ENCODE data around the gene SUMO3. TPM values are rescaled to one million over a fixed set of nuclear protein-coding genes. Genes with fewer than 3 reads are reported as not detected.

The SUMO3 gene
- polyA plus RNA-seq, 1 donor (not counting 4 experiments of a cell fraction or from before 2014, with no cell fraction given) = 115 TPM

DNA sequence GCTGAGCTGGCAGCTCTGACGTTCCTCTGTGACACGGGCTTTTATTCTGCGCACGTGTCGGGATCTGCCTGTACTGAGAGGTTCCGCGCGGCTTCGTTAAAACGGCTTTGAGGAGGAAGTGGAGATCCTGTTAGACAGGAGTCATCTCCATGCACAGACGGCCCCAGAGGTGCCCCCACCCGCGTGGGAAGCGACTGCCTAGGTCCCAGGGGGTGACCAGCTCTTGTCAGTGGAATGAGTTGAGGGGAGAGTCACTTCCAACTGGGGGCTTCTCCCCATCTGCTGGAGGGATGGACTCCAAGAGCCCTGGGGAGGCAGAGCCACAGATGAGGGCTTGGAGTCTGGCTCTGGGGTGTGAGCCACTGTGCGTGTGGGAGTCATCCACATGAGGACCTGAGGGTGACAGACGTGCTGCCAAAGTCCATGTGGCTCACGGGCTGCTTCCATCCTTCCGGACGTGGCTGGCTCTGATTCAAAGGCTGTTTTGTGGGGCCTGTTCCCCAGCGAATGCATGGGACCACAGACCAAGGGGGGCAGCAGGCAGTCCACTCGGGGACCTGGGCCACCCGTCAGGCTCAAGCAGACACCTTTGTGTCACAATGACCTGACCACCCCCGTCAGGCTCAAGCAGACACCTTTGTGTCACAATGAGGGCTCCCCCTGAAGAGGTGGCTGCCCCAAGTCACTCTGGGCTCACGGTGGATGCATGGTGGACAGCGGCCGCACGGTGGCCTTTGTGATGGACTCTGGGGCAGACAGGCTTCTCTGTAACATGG is 28.8 kb upstream of the SUMO3 start:
- peak overlapping the region; percentile 92 for H3K4me2 ChIP-seq (ENCODE audit: control insufficient read depth, extremely low read depth, insufficient read depth, low read depth, low read length)
- DNase-seq (ENCODE audit: low read depth, low spot score) = no peak
- peak overlapping the region; percentile 56 for H3K9ac ChIP-seq (ENCODE audit: control insufficient read depth, extremely low read depth, insufficient read depth, low read length)

DNA sequence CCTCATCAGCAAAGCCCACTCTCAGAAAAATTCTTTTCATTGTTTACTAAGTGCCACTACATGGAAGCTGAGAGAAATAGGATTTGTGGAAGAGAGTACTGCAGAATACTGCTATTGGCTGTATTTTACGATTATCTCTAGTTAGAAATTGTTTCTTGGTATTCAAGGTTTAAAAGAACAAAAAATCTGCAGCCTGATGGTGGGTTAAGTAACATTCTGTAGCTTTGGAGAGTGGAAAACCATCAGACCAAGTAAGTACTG is 28.3 kb upstream of the SUMO3 start:
- Histone ChIP-seq H3K79me2 (ENCODE audit: control insufficient read depth, insufficient read depth, low read length) (no peaks in the 10 kb centered on the region), H3K9me1 (ENCODE audit: control insufficient read depth, extremely low read depth, insufficient read depth, low read length) (no peaks in the 10 kb centered on the region), H3K27me3 (ENCODE audit: control insufficient read depth, extremely low read depth, insufficient read depth, low read length) (peaks cover 15% of the 10 kb centered on the region), H3K9me3 (ENCODE audit: control insufficient read depth, low read depth, low read length) (no peaks in the 10 kb centered on the region), H3K27ac (ENCODE audit: control insufficient read depth, insufficient read depth, low read length) (no peak overlapping the region), H3K9ac (ENCODE audit: control insufficient read depth, extremely low read depth, insufficient read depth, low read length) (peak overlapping the region; percentile 56), H3K4me2 (ENCODE audit: control insufficient read depth, extremely low read depth, insufficient read depth, low read depth, low read length) (peak overlapping the region; percentile 92), H3K4me3 (ENCODE audit: control insufficient read depth in 2 of 3, extremely low read depth in 1 of 3, insufficient read depth in 2 of 3, low read depth in 1 of 3, low read length in 3 of 3) (peak overlapping the region in 2 of 3 experiments; percentile 49 to 62), H3K36me3 (ENCODE audit: control insufficient read depth in 2 of 2, extremely low read depth in 1 of 2, insufficient read depth in 2 of 2, low read length in 2 of 2) (peaks cover 12 to 19% of the 10 kb centered on the region in 2 experiments), H4K20me1 (ENCODE audit: control insufficient read depth, extremely low read depth, insufficient read depth, low read length) (no peaks in the 10 kb centered on the region), H2AFZ (ENCODE audit: control insufficient read depth, low read length) (peak overlapping the region; percentile 56), H3K4me1 (ENCODE audit: control insufficient read depth, extremely low read depth, insufficient read depth, low read length) (peaks cover 13% of the 10 kb centered on the region)
- DNase-seq (ENCODE audit: low read depth, low spot score) (no peak), FAIRE-seq (no peak)
- dilution Hi-C loops (cut with MboI; ENCODE audit: extremely low pct_ligation_motif_present, low sequenced_read_pairs) = no loop called here
- TF ChIP-seq, protein P1, sequence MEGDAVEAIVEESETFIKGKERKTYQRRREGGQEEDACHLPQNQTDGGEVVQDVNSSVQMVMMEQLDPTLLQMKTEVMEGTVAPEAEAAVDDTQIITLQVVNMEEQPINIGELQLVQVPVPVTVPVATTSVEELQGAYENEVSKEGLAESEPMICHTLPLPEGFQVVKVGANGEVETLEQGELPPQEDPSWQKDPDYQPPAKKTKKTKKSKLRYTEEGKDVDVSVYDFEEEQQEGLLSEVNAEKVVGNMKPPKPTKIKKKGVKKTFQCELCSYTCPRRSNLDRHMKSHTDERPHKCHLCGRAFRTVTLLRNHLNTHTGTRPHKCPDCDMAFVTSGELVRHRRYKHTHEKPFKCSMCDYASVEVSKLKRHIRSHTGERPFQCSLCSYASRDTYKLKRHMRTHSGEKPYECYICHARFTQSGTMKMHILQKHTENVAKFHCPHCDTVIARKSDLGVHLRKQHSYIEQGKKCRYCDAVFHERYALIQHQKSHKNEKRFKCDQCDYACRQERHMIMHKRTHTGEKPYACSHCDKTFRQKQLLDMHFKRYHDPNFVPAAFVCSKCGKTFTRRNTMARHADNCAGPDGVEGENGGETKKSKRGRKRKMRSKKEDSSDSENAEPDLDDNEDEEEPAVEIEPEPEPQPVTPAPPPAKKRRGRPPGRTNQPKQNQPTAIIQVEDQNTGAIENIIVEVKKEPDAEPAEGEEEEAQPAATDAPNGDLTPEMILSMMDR (optimal IDR thresholded peaks at IDR 0.05 in 1 of 3, IDR thresholded peaks at IDR 0.05 in 1 of 3, conservative IDR thresholded peaks at IDR 0.05 in 1 of 3; ENCODE audit: extremely low read depth in 1 of 3, insufficient read depth in 2 of 3, low read length in 3 of 3) = no peak
- no peak for TF ChIP-seq EZH2 (IDR thresholded peaks at IDR 0.05; ENCODE audit: low read length)

More for the DNA sequence above, 28.8 kb upstream of the SUMO3 start:
- peaks cover 13% of the 10 kb centered on the region for H3K4me1 ChIP-seq (ENCODE audit: control insufficient read depth, extremely low read depth, insufficient read depth, low read length)
- H3K9me1 ChIP-seq (ENCODE audit: control insufficient read depth, extremely low read depth, insufficient read depth, low read length) = no peaks in the 10 kb centered on the region
- H3K27me3 ChIP-seq (ENCODE audit: control insufficient read depth, extremely low read depth, insufficient read depth, low read length) = peaks cover 15% of the 10 kb centered on the region
- H3K4me3 ChIP-seq (ENCODE audit: control insufficient read depth in 2 of 3, extremely low read depth in 1 of 3, insufficient read depth in 2 of 3, low read depth in 1 of 3, low read length in 3 of 3) = peak overlapping the region in 1 of 3 experiments; percentile 49
- dilution Hi-C loops (cut with MboI; ENCODE audit: extremely low pct_ligation_motif_present, low sequenced_read_pairs) = no loop called here
- H3K36me3 ChIP-seq (ENCODE audit: control insufficient read depth in 2 of 2, extremely low read depth in 1 of 2, insufficient read depth in 2 of 2, low read length in 2 of 2) = peaks cover 14 to 22% of the 10 kb centered on the region in 2 experiments
- FAIRE-seq = peak; percentile 73
- H3K79me2 ChIP-seq (ENCODE audit: control insufficient read depth, insufficient read depth, low read length) = no peaks in the 10 kb centered on the region
- H2AFZ ChIP-seq (ENCODE audit: control insufficient read depth, low read length) = peak overlapping the region; percentile 39
- H3K27ac ChIP-seq (ENCODE audit: control insufficient read depth, insufficient read depth, low read length) = no peak overlapping the region
- no peaks in the 10 kb centered on the region for H3K9me3 ChIP-seq (ENCODE audit: control insufficient read depth, low read depth, low read length)
- H4K20me1 ChIP-seq (ENCODE audit: control insufficient read depth, extremely low read depth, insufficient read depth, low read length) = no peaks in the 10 kb centered on the region
- no peak for TF ChIP-seq EZH2 (IDR thresholded peaks at IDR 0.05; ENCODE audit: low read length)
- TF ChIP-seq, protein P1 (optimal IDR thresholded peaks at IDR 0.05 in 1 of 3, IDR thresholded peaks at IDR 0.05 in 1 of 3, conservative IDR thresholded peaks at IDR 0.05 in 1 of 3; ENCODE audit: extremely low read depth in 1 of 3, insufficient read depth in 2 of 3, low read length in 3 of 3) = no peak
